ENCODE results near the gene YIF1B.

GRCh38 chr19:38360351-38360750, 44.6 kb upstream of the YIF1B start:
- TF ChIP-seq MAX (IDR thresholded peaks at IDR 0.05): no peak
- no peak for TF ChIP-seq EP300 (IDR thresholded peaks at IDR 0.05; ENCODE audit: borderline replicate concordance)
- TF ChIP-seq TCF12 (IDR thresholded peaks at IDR 0.05; ENCODE audit: low read depth): no peak

Measured in Ishikawa (cell line).